Spleen (tissue), 11 donors: ENCODE data around the gene DIP2C. TPM values are rescaled to one million over a fixed set of nuclear protein-coding genes. Genes with fewer than 3 reads are reported as not detected.
A peak's percentile ranks its signal among the peaks of the same experiment; 100 is the strongest.

ENCODE experiments used
- DNase-seq: peaks from one replicate; pipeline ENCODE4 v3.0.0-alpha.2; 2020
- H3K27ac ChIP-seq, 8 donors: fragments of 200-600 bp; sonication (generic) in 7 of 8; 1 replicate in 4 of 8; 2 replicates in 4 of 8; pipeline versions ENCODE4 v1.5.0 to v1.8.0; 2016 to 2021; ENCODE audit warnings: inconsistent platforms in 4 of 8, mild to moderate bottlenecking in 4 of 8, moderate library complexity in 1 of 8
- H3K27me3 ChIP-seq, 7 donors: fragments of 200-600 bp; sonication (generic) in 6 of 7; replicated peaks in 1 of 7; 1 replicate in 4 of 7; 2 replicates in 3 of 7; pipeline versions ENCODE4 v1.5.0 to v1.8.0; 2016 to 2021; ENCODE audit warnings: inconsistent platforms in 3 of 7, mild to moderate bottlenecking in 1 of 7
- H3K36me3 ChIP-seq, 6 donors: fragments of 200-600 bp; sonication (generic) in 5 of 6; 1 replicate in 4 of 6; 2 replicates in 2 of 6; pipeline versions ENCODE4 v1.5.0 to v1.8.0; 2016 to 2021; ENCODE audit warnings: inconsistent platforms in 2 of 6
- H3K4me1 ChIP-seq, 6 donors: fragments of 200-600 bp; sonication (generic) in 5 of 6; 1 replicate in 3 of 6; 2 replicates in 3 of 6; pipeline versions ENCODE4 v1.5.0 to v1.8.0; 2016 to 2021; ENCODE audit warnings: inconsistent platforms in 3 of 6
- H3K4me3 ChIP-seq, 8 donors: fragments of 200-600 bp; sonication (generic) in 7 of 8; 1 replicate in 4 of 8; 2 replicates in 4 of 8; pipeline versions ENCODE4 v1.5.0 to v1.8.0; 2016 to 2021; ENCODE audit warnings: inconsistent platforms in 4 of 8, mild to moderate bottlenecking in 4 of 8, moderate library complexity in 2 of 8
- H3K9me3 ChIP-seq, 8 donors: fragments of 200-600 bp; sonication (generic) in 7 of 8; 1 replicate in 4 of 8; 2 replicates in 4 of 8; pipeline versions ENCODE4 v1.5.0 to v1.8.0; 2016 to 2021; ENCODE audit warnings: inconsistent platforms in 4 of 8
- CTCF ChIP-seq, 11 experiments: fragments of 200-600 bp in 7 of 11; fragments of 450-650 bp in 4 of 11; sonication (generic) in 4 of 11; IDR thresholded peaks in 8 of 11; conservative IDR thresholded peaks in 3 of 11; 1 replicate in 7 of 11; 2 replicates in 4 of 11; pipeline versions ENCODE4 v1.4.0 to v1.8.0; 2016 to 2021; ENCODE audit warnings: antibody characterized with exemption in 11 of 11, inconsistent platforms in 4 of 11, mild to moderate bottlenecking in 1 of 11
- POLR2A ChIP-seq, 3 donors: fragments of 450-650 bp; IDR thresholded peaks; one replicate each; pipeline ENCODE4 v1.5.1; 2017; ENCODE audit warnings: antibody characterized with exemption in 3 of 3, mild to moderate bottlenecking in 1 of 3
- POLR2AphosphoS5 ChIP-seq, 3 donors: sonication (generic); formaldehyde crosslinking; IDR thresholded peaks; one replicate each; pipeline ENCODE4 v1.5.1; 2017; ENCODE audit warnings: antibody characterized with exemption in 3 of 3
- WGBS, 5 donors: extraction: QIAGEN DNeasy Blood & Tissue Kit in 3 of 5; methylation state at CpG; one replicate each; pipeline versions ENCODE4 v1.1.5 to v1.1.7; 2013 to 2018; 5-methylcytosine and 5-hydroxymethylcytosine counted together
- intact Hi-C: fragments of 100-400 bp; cut with DNase I; formaldehyde crosslinking; loops from one replicate; pipeline ENCODE4 v1.15.0; 2023; ENCODE audit warnings: low total_unique reads
- polyA plus RNA-seq, 3 donors: library from polyadenylated mRNA; stranded (reverse); fragments of 200-250 nt; gene quantifications; one replicate each; pipeline ENCODE4 v1.2.1, GENCODE V29; 2013
- total RNA-seq, 7 donors: library from RNA; depleted of rRNA in 3 of 7; stranded (reverse); fragments of >200 nt in 3 of 7; fragmentation: NEBNext Ultra II Directional in 4 of 7; extraction: Animal tissue kit (Norgen Biotek cat#: 25700) in 4 of 7; gene quantifications; one replicate each; pipeline versions ENCODE4 v1.1.0 to v1.2.1, GENCODE V29; 2016 to 2021
- donor health status: healthy with polysubstance abuse.
- donor health status: DM: no; HTN: no; CAD: no; lungs with moderate emphysema.
- donor health status: DM: no; HTN: no; CAD: no.
- donor health status: Bipolar disorder and iron deficiency.
- donor health status: healthy.
- donor health status: DM: no; HTN: no; CAD: no.
- donor health status: DM: yes; HTN: yes; CAD: no.

DIP2C gene
- total and polyA plus RNA-seq, 10 donors: 2.2 to 13.1 (median 9.0) TPM

- DNase-seq: peak; percentile 94
- Histone ChIP-seq H3K9me3 (no peaks in the 10 kb centered on the region), H3K27me3 (peaks cover 0 to 5% (median 0%) of the 10 kb centered on the region in 7 donors), H3K4me3 (no peak overlapping the region), H3K27ac (no peak overlapping the region), H3K4me1 (peaks cover 0 to 31% (median 10%) of the 10 kb centered on the region in 6 donors), H3K36me3 (no peaks in the 10 kb centered on the region)
- WGBS, 5 donors: 22 to 27% (median 26%) methylated on average over 20 to 21 of the region's 21 CpGs
- peak; percentile 84 to 97 (median 93) for TF ChIP-seq CTCF (IDR thresholded peaks at IDR 0.05 in 8 of 11, conservative IDR thresholded peaks at IDR 0.05 in 3 of 11)
- no peak for TF ChIP-seq POLR2A (IDR thresholded peaks at IDR 0.05)
- peak; percentile 73 to 83 (median 80) for TF ChIP-seq POLR2AphosphoS5 (IDR thresholded peaks at IDR 0.05)
- intact Hi-C loops: loop anchor here (5.0 to 10.0 kb wide), 2 partner anchors 174 to 276 kb away; partner anchors contain the start of gene DIP2C
Measured at GRCh38 chr10:511101-511848, 178.2 kb downstream of the DIP2C start.

GRCh38 chr10:510415-510881, 179.0 kb downstream of the DIP2C start:
- DNase-seq: peak; percentile 46
- Histone ChIP-seq H3K9me3 (no peaks in the 10 kb centered on the region), H3K4me3 (no peak overlapping the region), H3K4me1 (peaks cover 0 to 36% (median 12%) of the 10 kb centered on the region in 6 donors), H3K27ac (no peak overlapping the region), H3K36me3 (no peaks in the 10 kb centered on the region), H3K27me3 (peaks cover 0 to 5% (median 0%) of the 10 kb centered on the region in 7 donors)
- TF ChIP-seq POLR2A (IDR thresholded peaks at IDR 0.05) (no peak), POLR2AphosphoS5 (IDR thresholded peaks at IDR 0.05) (no peak), CTCF (IDR thresholded peaks at IDR 0.05 in 8 of 11, conservative IDR thresholded peaks at IDR 0.05 in 3 of 11) (no peak)
- WGBS, 5 donors: 86 to 93% (median 90%) methylated on average over 17 of the region's 17 CpGs
- intact Hi-C loops: loop anchor here (5.0 to 10.0 kb wide), 2 partner anchors 174 to 277 kb away; partner anchors contain the start of gene DIP2C

GRCh38 chr10:509361-510102, 179.9 kb downstream of the DIP2C start:
- peaks cover 0 to 36% (median 12%) of the 10 kb centered on the region in 6 donors for H3K4me1 ChIP-seq
- H3K4me3 ChIP-seq: no peak overlapping the region
- H3K27ac ChIP-seq: no peak overlapping the region
- intact Hi-C loops: loop anchor here (5.0 to 10.0 kb wide), 2 partner anchors 175 to 278 kb away; partner anchors contain the start of gene DIP2C
- peak; percentile 61 for DNase-seq
- no peaks in the 10 kb centered on the region for H3K9me3 ChIP-seq
- H3K36me3 ChIP-seq: no peaks in the 10 kb centered on the region
- TF ChIP-seq CTCF (IDR thresholded peaks at IDR 0.05 in 8 of 11, conservative IDR thresholded peaks at IDR 0.05 in 3 of 11) (no peak), POLR2A (IDR thresholded peaks at IDR 0.05) (no peak), POLR2AphosphoS5 (IDR thresholded peaks at IDR 0.05) (no peak)
- peaks cover 0 to 5% (median 0%) of the 10 kb centered on the region in 7 donors for H3K27me3 ChIP-seq
- 89 to 94% (median 94%) methylated on average over 19 to 30 of the region's 30 CpGs for WGBS, 5 donors
